Neutrophil (primary cell): ENCODE measurements around the gene ALDH9A1.
A peak's percentile ranks its signal among the peaks of the same experiment; 100 is the strongest.
"Not testable (repeated sequence)": the region's sequence is repeated elsewhere in the genome, so short reads cannot be mapped to it uniquely, and the experiment has no call there.

Experiments used
- H3K27ac ChIP-seq: fragments of 200-600 bp; sonication (generic); 2 replicates; pipeline ENCODE4 v1.5.1; 2016; ENCODE audit warnings: mild to moderate bottlenecking, moderate library complexity
- H3K27me3 ChIP-seq: fragments of 200-600 bp; sonication (generic); 2 replicates; pipeline ENCODE4 v1.6.0; 2016; ENCODE audit warnings: mild to moderate bottlenecking
- H3K36me3 ChIP-seq: fragments of 200-600 bp; sonication (generic); 2 replicates; pipeline ENCODE4 v1.5.1; 2017
- H3K4me1 ChIP-seq, 2 experiments: fragments of 200-600 bp in 1 of 2; sonication (generic) in 1 of 2; 1 replicate in 1 of 2; 2 replicates in 1 of 2; pipeline versions ENCODE4 v1.5.1 to v1.6.1; 2013 to 2016; ENCODE audit warnings: low read depth in 1 of 2, low read length in 1 of 2, mild to moderate bottlenecking in 1 of 2, moderate library complexity in 1 of 2; ENCODE audit not compliant: control insufficient read depth in 1 of 2, insufficient read depth in 1 of 2
- H3K4me3 ChIP-seq, 2 experiments: fragments of 200-600 bp in 1 of 2; sonication (generic) in 1 of 2; 1 replicate in 1 of 2; 2 replicates in 1 of 2; pipeline ENCODE4 v1.5.1; 2013 to 2016; ENCODE audit warnings: low read depth in 1 of 2, low read length in 1 of 2, mild to moderate bottlenecking in 1 of 2, moderate library complexity in 1 of 2
- H3K9me3 ChIP-seq: fragments of 200-600 bp; sonication (generic); 2 replicates; pipeline ENCODE4 v1.5.1; 2016
- CTCF ChIP-seq: fragments of 200-600 bp; sonication (generic); IDR thresholded peaks from 2 replicates; pipeline ENCODE4 v1.5.1; 2016; ENCODE audit warnings: antibody characterized with exemption

ALDH9A1 gene

GRCh38 chr1:165707984-165708706, 9.8 kb upstream of the ALDH9A1 start:
- no peaks in the 10 kb centered on the region for H3K4me1 ChIP-seq
- no peaks in the 10 kb centered on the region for H3K9me3 ChIP-seq
- H3K4me3 ChIP-seq: no peak overlapping the region
- H3K27me3 ChIP-seq: peaks cover 2% of the 10 kb centered on the region
- H3K36me3 ChIP-seq: no peaks in the 10 kb centered on the region
- no peak for TF ChIP-seq CTCF
- no peak overlapping the region for H3K27ac ChIP-seq

- Histone ChIP-seq H3K9me3 (no peaks in the 10 kb centered on the region), H3K27ac (no peak overlapping the region), H3K4me3 (no peak overlapping the region), H3K36me3 (no peaks in the 10 kb centered on the region), H3K27me3 (peaks cover 2% of the 10 kb centered on the region), H3K4me1 (peaks cover 0 to 3% of the 10 kb centered on the region in 2 experiments)
- no peak for TF ChIP-seq CTCF
These were observed 5.3 kb upstream of the ALDH9A1 start for GRCh38 chr1:165703648-165704047.

- not testable (repeated sequence) for H3K27me3 ChIP-seq, H3K27ac ChIP-seq, H3K9me3 ChIP-seq, H3K4me3 ChIP-seq, H3K36me3 ChIP-seq
- H3K4me1 ChIP-seq: peaks cover 8 to 11% of the 10 kb centered on the region in 2 experiments
These were observed 3.6 kb upstream of the ALDH9A1 start for GRCh38 chr1:165701922-165702321.

- peaks cover 17 to 19% of the 10 kb centered on the region in 2 experiments for H3K4me1 ChIP-seq
- no peak overlapping the region for H3K4me3 ChIP-seq
- no peak for TF ChIP-seq CTCF
- H3K36me3 ChIP-seq: no peaks in the 10 kb centered on the region
- no peak overlapping the region for H3K27ac ChIP-seq
- H3K9me3 ChIP-seq: no peaks in the 10 kb centered on the region
- H3K27me3 ChIP-seq: no peaks in the 10 kb centered on the region
These were observed 1.2 kb upstream of the ALDH9A1 start for GRCh38 chr1:165699577-165699976.

- no peaks in the 10 kb centered on the region for H3K9me3 ChIP-seq
- H3K27me3 ChIP-seq: no peaks in the 10 kb centered on the region
- peak overlapping the region; percentile 82 to 86 for H3K4me3 ChIP-seq
- H3K27ac ChIP-seq: peak overlapping the region; percentile 91
- TF ChIP-seq CTCF: no peak
- no peaks in the 10 kb centered on the region for H3K36me3 ChIP-seq
- peaks cover 17 to 19% of the 10 kb centered on the region in 2 experiments for H3K4me1 ChIP-seq
These were observed 345 bp upstream of the ALDH9A1 start for GRCh38 chr1:165698761-165699052.

- Histone ChIP-seq H3K4me1 (peaks cover 17 to 19% of the 10 kb centered on the region in 2 experiments), H3K9me3 (no peaks in the 10 kb centered on the region), H3K4me3 (peak overlapping the region; percentile 82 to 86), H3K27me3 (no peaks in the 10 kb centered on the region), H3K27ac (peak overlapping the region; percentile 91), H3K36me3 (no peaks in the 10 kb centered on the region)
- no peak for TF ChIP-seq CTCF
These were observed 876 bp downstream of the ALDH9A1 start for GRCh38 chr1:165697491-165697880.
